GOT3 (cell line): ENCODE measurements around the gene SLC39A12.

ENCODE experiments used
- DNase-seq: peaks from one replicate; lab custom pipeline; 2025; ENCODE audit warnings: mixed read lengths; lab: John Stamatoyannopoulos, UW

Gene SLC39A12

DNA sequence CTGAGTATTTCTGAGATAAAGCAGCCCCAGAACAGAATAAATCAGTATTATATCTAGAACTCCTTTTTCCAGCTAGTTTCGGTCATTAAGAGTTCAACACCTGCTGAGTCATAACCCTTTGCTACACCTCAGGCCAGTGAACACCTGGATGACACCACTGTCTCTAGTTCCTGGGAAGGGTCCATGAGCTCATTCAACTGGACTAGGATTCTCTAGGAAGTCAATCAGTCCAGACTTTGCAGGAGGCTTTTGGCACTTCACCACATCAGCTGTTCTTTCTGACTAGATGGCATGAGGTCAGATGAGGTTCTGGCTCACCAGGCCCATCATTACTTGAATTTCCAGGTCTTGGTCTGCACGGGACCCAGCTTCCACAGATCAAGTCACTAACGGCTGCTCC, 11.7 kb downstream of the SLC39A12 start:
- no peak for DNase-seq

DNA sequence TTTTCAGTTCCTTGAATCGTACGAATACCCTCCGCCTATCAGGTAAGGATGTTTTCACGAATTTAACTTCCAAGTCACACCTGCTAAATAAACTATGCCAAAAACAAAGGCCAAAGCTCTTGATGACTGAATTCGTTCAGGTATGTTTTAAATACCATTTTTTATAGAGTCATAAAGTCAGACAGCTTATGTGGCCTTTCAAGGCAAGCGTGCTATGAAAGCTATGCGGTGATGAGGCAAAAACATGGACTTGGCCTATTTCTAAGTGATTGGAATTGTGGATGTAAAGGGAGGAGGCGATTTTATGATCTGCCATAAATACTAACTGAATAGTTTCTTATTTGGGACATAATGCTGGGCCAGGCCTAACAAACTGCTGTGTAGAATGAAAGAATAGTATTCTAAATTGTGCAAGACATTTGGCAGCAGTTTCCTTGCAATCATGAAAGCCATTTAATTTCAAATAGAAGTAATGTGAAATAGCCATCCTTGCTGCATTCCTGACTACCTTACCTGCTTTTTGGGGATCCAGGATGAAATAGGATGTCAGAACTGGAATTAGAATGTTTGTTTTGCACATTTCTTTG, 14.0 kb downstream of the SLC39A12 start:
- DNase-seq: no peak

DNA sequence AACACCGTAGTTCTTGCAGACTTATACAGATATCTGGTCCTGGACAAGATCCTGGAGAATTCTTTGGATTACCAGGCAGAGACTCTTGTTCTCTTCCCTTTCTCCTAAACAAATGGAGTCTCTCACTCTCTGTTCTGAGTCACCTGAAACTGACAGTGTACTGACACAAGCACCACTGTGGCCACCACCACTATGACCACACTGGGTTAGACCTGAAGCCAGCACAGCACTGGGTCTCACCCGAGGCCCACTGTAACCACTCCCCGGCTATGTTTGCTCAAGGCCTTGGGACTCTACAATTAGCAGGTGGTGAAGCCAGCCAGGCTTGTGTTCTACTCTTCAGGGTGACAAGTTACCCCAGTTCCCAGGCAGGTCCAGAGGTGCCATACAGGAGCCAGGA, 22.8 kb downstream of the SLC39A12 start:
- no peak for DNase-seq

DNA sequence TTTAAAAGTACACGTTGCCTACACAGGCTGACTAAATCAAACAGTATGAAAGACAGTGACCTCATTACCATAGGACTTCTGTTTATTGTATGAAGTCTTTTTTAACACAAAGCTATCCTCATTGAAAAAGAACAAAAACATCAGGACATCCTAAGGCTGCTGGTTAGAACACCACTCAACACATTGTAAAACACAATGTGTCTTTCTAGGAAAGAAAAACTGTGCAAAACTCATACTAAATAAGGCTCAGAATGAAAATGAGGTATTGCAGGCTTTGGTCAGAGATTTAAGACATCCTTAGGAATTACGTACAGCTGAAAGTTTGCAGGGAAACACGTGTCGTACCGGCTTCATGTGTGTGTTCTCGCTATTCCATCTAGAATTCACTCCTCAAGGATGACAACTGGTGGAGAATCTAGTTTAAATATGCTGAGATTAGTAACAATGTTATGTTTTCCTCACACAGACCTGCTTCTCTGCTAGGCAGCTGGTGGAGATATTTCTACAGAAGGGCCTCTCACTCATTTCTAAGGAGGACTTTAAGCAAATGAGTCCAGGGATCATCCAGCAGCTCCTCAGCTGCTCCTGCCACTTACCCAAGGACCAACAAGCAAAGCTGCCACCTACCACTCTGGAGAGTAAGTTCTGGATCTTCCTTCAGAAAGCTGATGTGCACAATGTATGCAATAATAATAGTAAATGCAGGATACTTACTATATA, 29.3 kb downstream of the SLC39A12 start:
- no peak for DNase-seq

DNA sequence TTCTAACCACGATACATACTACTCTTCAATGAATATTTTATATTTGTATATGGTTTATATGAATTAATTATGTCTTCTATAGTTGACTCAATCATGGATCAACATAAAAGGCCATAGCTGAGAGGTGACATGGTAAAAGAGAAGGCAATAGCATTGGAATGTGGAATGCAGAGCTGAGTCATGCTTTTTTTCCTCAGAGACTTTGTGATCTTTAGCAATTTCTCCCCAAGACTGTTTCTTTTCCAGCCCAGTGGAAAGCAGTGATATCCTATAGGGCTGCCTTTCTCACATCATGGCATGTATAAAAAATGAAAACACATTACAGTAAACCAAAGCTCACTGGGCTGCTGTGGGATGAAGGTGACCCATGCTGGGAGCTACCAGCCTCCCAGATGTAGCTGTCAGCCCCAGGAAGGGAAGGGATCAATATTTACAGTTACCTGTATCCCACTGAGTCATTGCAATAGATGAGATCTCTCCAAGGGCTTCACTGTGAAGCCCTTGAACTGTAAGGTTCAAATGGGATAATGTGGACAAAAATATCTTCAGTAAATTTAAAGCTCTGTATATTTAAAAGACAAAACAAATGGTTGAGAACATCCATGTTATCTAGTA, 30.2 kb downstream of the SLC39A12 start:
- no peak for DNase-seq

DNA sequence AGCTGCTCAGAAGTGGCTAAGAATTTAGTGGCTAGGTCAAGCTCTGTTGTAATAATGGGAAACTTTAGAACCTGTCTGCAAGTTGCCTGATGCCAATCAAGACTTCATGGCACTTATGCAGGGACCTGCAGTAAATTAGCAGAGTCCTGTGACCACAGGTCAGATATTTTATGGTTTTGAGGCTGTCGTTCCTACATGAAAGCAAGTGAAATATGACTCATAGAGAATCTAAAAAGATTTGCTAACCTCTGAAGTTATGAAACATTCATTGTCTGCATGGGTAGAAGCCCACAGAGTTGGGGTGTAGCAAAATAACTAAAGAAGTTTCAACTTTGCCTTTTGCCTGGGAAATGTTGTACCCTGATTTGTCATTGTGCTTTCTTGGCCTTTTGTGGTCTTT, 32.3 kb downstream of the SLC39A12 start:
- DNase-seq: no peak

DNA sequence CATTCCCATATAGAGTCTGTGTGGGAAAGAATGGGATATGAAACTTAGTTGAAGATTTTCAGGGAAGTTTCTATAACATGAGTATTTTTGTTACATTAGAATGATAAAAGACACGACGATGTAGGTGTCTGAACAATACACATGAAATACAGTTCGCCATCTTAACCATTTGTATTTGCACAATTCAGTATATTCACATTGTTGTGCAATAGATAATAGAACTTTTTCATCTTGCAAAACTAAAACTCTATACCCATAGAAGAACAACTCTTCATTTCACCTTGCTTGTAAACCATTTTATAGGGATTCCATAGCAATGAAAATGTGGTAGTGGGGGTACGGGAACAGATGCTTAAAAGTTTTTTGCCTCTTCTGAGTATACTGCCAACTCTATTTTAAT, 32.8 kb downstream of the SLC39A12 start:
- DNase-seq: no peak

DNA sequence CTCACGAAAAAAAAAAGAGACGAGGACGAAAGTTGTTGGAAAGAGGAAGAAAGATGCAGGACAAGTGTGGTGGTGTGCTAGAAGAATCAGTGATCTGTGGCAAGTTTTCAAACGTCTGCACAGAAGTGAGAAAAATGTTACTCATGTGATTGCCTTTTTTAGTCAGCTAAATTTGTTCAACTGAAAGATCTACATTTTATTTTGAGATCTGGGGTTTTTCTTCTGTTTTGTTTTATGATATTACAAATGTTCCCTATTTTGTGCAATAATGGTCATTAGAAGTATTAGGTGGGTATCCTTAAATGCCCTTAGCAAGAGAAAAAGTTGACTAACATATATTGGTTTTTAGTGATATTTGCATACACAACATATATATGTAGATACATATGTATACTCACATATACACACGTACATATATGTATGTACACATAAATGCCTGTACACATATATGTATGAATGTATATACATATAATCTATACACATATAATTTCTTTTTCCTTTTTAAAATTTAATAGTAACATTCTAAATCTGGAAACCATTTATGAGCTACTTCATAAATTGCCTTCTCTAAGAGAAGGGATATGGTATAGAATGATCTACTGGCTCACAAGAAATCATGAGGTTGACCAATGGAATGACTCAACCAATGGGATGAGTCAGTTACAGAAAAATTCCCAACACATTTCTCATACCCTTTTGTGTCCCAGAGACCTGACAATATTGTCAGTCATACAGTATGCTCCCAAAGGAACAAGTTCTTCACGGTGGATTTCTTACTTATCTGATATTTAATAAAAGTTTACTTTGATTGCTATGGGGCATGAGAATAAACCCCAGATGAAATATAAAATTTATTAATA, 38.4 kb downstream of the SLC39A12 start:
- no peak for DNase-seq

DNA sequence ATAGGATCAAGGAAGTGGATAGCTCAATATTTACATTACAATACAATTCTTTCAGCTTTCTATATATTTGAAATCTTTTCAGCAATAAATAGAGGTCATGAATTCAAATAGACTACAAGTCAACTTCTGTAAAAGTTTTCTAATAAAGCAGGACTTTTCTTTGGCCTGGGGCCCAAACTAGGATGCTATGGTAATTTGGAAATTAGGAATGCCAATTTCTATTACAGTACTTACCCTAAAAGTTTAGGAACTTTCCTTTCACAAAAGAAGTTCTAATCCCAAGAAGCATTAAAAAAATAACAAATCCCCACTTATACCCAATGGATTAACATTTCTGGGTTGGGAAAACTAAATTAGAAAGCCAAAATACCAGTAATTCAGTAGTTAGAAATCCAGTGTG, 40.5 kb downstream of the SLC39A12 start:
- no peak for DNase-seq

DNA sequence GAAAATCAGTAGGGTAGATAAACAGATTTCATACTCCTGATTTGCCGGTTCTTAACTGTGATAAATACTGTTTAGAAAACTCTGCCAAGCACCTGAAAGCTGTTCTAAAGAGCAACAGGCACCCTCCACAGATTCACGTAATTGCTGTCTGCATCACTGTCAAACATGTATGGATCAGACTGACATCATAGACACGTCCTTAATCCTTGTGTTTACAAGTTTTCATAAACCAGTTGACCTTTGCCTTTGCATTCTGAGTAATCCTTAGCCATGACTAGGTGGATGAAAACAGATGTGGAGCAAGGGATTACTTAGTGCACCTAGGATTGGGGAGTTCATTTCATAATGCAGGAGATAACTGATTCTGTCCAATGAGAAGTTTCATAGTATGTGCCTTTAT, 41.6 kb downstream of the SLC39A12 start:
- no peak for DNase-seq

DNA sequence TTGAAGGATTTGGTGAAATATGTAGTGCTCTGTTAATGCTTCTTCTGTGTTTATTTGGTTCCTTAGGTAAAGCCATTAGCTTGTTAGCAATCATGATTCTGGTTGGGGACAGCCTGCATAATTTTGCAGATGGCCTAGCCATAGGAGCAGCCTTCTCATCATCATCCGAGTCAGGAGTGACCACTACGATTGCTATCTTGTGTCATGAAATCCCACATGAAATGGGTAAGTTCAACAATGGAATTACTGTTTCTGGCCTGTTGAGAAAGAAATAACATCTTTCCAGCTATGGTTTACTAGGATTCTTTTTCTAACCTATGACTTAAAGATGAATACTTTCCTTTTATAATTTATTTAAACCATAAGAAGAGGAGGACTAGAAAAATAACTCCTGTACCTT, 48.9 kb downstream of the SLC39A12 start:
- DNase-seq: no peak

DNA sequence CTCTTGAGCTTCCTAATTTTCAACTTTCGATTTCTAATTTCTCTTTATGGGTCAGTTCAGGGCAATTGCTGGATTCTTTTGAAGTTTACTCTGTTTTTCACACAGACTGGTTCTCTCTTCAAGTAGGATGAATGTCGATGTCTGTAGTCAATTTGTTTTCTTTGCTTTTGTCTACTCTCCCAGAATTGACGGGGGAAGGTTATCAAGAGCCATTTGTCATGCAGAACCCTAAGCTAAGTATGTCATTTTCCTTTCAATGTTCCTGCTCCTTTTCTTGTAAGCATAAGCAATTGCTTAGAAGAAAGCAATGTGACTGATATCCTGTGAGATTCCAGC, 53.7 kb downstream of the SLC39A12 start:
- DNase-seq: no peak

DNA sequence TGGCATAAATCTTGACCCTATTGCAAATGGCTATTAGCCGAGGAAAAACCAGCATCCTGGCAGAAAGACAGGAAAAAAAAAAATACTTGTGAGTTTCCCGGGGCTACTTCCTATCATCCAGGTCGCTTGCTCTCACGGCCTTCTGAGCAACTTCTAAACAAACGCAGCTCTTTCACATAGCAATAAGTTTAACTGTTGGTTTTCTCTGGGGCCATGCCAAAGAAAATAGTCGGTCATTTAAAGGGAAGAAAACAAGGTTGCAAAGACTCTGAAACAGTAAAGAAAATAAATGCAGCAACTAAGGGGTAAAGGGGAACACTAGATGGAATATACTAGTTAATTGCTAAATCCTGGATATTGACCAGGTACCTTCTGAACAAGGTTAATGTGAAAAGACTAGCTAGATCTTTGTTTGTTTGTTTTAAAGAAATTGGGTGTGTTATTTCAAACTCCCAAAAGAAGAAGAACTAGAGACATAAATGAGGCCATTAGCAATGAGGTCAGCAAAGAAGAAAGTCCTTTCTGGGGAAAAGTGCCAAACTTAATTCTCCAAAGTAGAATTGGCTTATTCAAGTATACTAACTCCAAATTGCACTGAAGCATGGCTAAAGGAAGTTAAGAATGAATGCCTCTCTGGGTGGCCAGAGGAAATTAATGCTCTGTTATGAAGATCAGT, 54.2 kb downstream of the SLC39A12 start:
- DNase-seq: no peak

DNA sequence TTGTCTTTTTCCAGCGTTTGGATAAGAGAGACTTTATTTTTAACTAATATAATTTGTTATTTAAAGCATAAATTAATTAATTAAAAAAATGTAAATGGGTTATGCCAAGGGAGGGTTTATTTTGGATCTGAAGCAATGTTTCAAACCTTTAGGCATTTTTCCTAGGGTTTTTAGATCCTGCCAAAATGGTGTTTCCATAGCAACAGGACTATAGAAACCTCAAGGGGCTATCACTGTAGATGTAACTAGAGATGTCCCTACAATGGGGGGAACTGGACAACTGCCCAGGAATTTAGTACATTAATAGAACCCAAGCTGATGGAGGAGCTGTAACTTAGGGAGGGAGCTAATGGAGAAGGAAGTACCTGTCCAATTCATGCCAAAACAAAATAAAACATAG, 57.3 kb downstream of the SLC39A12 start:
- no peak for DNase-seq

DNA sequence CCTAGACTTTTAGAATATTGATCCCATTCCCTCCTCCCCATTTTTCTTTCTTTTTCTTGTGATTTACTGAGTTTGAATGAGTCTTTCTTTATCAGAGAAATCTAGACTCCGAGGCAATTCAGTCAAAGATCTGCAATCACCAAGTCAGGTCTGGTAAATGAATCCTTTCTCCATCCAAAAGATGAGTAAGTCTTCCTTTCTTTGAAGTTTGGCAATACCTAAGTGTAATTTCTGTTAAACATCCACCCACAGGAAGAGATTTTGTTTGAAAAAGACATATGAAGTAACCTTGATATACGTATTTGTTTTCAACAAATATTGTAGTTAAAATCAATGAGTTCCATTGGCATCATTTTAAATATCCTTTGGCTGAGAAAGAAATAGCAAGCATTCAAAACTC, 58.3 kb downstream of the SLC39A12 start:
- no peak for DNase-seq

DNA sequence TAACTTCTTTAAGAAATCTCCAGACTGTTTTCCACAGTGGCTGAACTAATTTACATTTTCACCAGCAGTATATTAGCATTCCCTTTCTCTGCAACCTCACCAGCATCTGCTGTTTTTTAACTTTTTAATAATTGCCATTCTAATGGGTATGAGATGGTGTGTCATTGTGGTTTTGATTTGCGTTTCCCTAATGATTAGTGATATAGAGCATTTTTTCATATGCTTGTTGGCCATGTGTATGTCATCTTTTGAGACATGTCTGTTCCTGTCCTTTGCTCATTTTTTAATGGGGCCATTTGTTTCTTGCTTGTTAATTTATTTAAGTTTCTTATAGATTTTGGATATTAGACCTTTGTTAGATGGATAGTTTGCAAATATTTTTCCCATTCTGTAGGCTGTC, 68.8 kb downstream of the SLC39A12 start:
- DNase-seq: no peak

DNA sequence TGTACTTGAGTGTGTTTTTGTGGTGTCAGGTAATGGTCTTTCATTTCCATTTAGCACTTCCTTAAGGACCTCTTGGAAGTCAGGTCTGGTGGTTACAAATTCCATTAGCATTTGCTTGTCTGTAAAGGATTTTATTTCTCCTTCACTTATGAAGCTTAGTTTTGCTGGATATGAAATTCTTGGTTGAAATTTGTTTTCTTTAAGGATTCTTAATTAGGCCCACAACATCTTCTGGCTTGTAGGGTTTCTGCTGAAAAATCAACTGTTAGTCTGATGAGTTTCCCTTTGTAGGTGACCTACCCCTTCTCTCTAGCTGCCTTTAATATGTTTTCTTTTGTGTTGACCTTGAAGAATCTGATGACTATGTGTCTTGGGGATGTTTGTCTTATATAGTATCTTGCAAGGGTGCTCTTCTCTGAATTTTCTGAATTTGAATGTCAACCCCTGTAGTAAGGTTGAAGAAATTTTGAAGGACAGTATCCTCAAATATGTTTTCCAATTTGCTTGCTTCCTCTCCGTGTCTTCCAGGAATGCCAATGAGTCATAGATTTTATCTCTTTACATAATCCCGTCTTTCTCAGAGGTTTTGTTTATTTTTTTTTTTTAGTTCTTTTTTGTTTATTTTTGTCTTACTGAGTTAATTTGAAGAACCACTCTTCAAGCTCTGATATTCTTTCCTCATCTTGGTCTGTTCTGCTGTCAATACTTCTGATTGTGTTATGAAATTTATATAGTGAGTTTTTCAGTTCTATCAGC, 70.2 kb downstream of the SLC39A12 start:
- DNase-seq: no peak

DNA sequence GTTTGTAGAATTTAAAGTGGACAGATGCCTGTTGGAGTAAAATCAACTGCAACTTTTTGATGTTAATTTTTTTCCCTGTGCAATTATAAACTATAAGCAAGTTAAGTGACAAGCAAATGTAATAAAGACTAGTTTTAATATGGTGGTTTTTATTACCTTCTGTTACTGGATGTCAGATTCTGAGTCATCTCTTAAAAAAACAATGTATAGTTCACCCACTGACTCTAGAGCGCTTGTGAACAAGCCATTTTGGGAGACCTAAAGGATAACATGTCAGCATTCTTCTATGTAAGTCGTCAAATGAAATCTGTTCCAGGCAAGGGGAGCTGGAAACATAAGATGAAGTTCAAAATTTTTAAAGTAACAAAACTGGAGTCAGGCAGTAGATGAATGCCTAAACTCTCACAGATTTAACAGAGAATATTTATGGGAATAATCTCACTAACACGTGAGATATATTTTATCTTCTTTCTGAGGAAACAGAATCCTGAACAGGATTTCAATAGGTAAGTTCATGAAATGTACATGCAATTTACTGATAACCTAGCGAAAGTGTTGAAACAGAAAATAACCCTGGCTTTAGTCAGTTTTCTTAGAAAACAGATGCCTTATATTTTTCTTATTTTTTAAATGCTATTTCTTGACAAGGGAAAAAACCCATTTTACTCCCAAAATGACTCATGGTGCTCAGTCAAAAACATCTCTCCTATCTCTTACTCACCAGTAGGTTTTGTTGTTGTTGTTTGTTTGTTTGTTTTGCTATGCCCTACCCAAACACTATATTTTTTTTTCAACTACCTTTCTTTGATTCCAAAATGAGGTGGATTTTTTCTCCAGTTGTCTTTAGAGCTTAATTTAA, 91.7 kb downstream of the SLC39A12 start:
- no peak for DNase-seq

DNA sequence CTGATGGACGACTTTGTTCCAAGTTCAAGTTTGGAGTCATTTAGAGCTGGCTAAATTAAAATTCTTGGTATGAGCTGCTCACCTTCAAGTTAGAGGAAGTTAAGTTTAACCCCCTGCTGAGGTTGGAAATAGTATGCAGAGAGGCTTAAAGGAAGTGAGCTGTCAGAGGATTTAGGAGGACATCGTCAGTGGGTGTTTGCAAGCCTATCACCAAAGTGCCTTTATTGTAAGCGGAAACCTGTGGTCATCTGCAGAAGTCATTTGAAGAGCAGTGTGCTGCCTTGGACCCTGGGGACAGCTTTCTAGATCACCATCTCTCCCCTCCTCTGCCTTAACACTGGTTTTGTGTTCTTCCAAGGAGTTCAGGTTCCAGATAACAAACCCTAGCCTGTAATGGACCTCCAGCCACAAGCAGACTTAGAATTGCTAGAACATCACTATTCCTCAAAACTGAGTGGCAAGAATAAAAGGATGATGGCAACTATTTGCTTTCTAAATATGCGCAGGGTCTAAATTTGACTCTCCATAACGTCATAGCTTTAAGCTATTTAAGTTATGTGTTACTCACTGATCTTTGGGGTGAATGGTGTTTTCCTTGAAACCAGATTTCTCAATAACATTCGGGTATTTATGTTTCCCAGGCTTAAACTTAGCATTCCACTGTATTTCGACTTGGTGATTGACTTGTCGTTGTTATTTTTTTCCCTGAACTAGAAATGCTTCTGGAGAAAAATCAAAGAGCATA, 93.4 kb downstream of the SLC39A12 start:
- DNase-seq: no peak

DNA sequence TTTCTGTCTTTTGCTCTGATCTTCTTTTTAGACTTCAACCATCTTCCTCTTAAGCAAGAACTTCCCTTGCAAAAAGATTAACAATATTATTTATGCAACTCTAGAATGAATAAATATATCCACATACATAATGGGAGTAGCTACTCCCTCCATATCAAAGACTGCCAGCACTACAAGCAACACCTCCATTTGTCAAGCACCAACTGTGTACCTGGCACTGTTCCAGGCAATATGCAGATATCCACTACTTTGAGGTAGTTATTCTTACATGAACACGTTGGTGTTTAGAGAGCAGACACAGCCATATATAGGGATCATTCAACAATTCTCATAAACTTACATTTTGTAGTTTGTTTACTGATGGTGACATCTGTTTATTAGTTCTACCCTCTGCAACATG, 104.9 kb downstream of the SLC39A12 start:
- no peak for DNase-seq
